Parietal lobe (tissue), 1 donor: Measurements from ENCODE around the gene QSOX1. TPM values are rescaled to one million over a fixed set of nuclear protein-coding genes. Genes with fewer than 3 reads are reported as not detected.

ENCODE experiments used
- total RNA-seq: library from RNA; depleted of rRNA; stranded (reverse); fragments of >200 nt; gene quantifications from one replicate; pipeline ENCODE4 v1.2.3, GENCODE V29; 2014

Gene QSOX1
- total RNA-seq = 21.6 TPM

GRCh38 chr1:180154325-180155181 is at the start of gene QSOX1:
QSOX1 (plus strand) TSS chr1:180154869; CDS start chr1:180154908, 39 bp downstream.

GRCh38 chr1:180229483-180230415 is 75.1 kb downstream of the QSOX1 start, which contains the start of gene LHX4:
LHX4 (plus strand) TSS chr1:180230264; CDS start chr1:180230530, 266 bp downstream.

Other genes with a start within 250 kb of the QSOX1 start
- gene CEP350, start 200.1 kb upstream of the QSOX1 start, total RNA-seq = 138 TPM
- not detected for gene LHX4, start 75.4 kb downstream of the QSOX1 start, total RNA-seq